ENCODE measurements around the gene SPTSSB.

The SPTSSB gene

GRCh38 chr3:161390200-161390599 lies 18.9 kb upstream of the SPTSSB start:
- ATAC-seq, result no peak

GRCh38 chr3:161389445-161390035 lies 18.2 kb upstream of the SPTSSB start:
- no peak for ATAC-seq

GRCh38 chr3:161388855-161389254 lies 17.5 kb upstream of the SPTSSB start:
- no peak for ATAC-seq

GRCh38 chr3:161386991-161387770 lies 15.9 kb upstream of the SPTSSB start:
- ATAC-seq, result no peak

- ATAC-seq, result peak; percentile 43 to 54
Measured at GRCh38 chr3:161372321-161373260, 1.3 kb upstream of the SPTSSB start.

- no peak for ATAC-seq
Measured at GRCh38 chr3:161369531-161369930, 1.8 kb downstream of the SPTSSB start.

GRCh38 chr3:161366094-161366493 lies 5.2 kb downstream of the SPTSSB start:
- no peak for ATAC-seq

GRCh38 chr3:161358488-161358887 lies 12.8 kb downstream of the SPTSSB start:
- ATAC-seq, result no peak

- ATAC-seq, result no peak
Measured at GRCh38 chr3:161356287-161356686, 15.0 kb downstream of the SPTSSB start.

GRCh38 chr3:161355508-161355907 lies 15.8 kb downstream of the SPTSSB start:
- ATAC-seq, result no peak

- no peak for ATAC-seq
Measured at GRCh38 chr3:161354554-161354953, 16.8 kb downstream of the SPTSSB start.

GRCh38 chr3:161351330-161351729 lies 20.0 kb downstream of the SPTSSB start:
- no peak for ATAC-seq

GRCh38 chr3:161350916-161351315 lies 20.4 kb downstream of the SPTSSB start:
- no peak for ATAC-seq

GRCh38 chr3:161349529-161350312 lies 21.6 kb downstream of the SPTSSB start:
- ATAC-seq, result peak; percentile 82 to 87

- ATAC-seq, result peak; percentile 44 to 54
Measured at GRCh38 chr3:161348796-161349400, 22.4 kb downstream of the SPTSSB start.

GRCh38 chr3:161347726-161348125 lies 23.6 kb downstream of the SPTSSB start:
- ATAC-seq, result no peak

GRCh38 chr3:161345023-161345422 lies 26.3 kb downstream of the SPTSSB start:
- no peak for ATAC-seq

GRCh38 chr3:161343986-161344385 lies 27.3 kb downstream of the SPTSSB start:
- ATAC-seq, result no peak

GRCh38 chr3:161343540-161343939 lies 27.8 kb downstream of the SPTSSB start:
- no peak for ATAC-seq

GRCh38 chr3:161342629-161343028 lies 28.7 kb downstream of the SPTSSB start:
- no peak for ATAC-seq

GRCh38 chr3:161339517-161340500 lies 31.5 kb downstream of the SPTSSB start:
- ATAC-seq, result no peak

All from activated CD4-positive, CD25-positive, alpha-beta regulatory T cell treated with anti-CD3 and anti-CD28 coated beads, Interleukin-2, amount 50 U/mL, for 24 hours (primary cell).